LHCN-M2 (cell line): ENCODE results near the gene DDX11. TPM values are rescaled to one million over a fixed set of nuclear protein-coding genes. Genes with fewer than 3 reads are reported as not detected.
A peak's percentile ranks its signal among the peaks of the same experiment; 100 is the strongest.
"Not testable (repeated sequence)": the region's sequence is repeated elsewhere in the genome, so short reads cannot be mapped to it uniquely, and the experiment has no call there.

ENCODE experiments used
- DNase-seq: peaks from one replicate; pipeline ENCODE4 v3.0.0-alpha.2; 2012; ENCODE audit warnings: low read depth
- polyA plus RNA-seq: library from polyadenylated mRNA; unstranded; fragments of >200 nt; gene quantifications from one replicate; pipeline ENCODE4 v1.2.1, GENCODE V29; 2012; ENCODE audit warnings: missing spikeins
- total RNA-seq: library from RNA; depleted of rRNA; stranded (reverse); fragments of >200 nt; gene quantifications from 2 replicates; pipeline ENCODE4 v1.2.3, GENCODE V29; 2014; rRNA removed

DDX11 gene
- 25.9 and 36.0 TPM in 2 replicates for total RNA-seq
- 12.6 TPM for polyA plus RNA-seq

DNA sequence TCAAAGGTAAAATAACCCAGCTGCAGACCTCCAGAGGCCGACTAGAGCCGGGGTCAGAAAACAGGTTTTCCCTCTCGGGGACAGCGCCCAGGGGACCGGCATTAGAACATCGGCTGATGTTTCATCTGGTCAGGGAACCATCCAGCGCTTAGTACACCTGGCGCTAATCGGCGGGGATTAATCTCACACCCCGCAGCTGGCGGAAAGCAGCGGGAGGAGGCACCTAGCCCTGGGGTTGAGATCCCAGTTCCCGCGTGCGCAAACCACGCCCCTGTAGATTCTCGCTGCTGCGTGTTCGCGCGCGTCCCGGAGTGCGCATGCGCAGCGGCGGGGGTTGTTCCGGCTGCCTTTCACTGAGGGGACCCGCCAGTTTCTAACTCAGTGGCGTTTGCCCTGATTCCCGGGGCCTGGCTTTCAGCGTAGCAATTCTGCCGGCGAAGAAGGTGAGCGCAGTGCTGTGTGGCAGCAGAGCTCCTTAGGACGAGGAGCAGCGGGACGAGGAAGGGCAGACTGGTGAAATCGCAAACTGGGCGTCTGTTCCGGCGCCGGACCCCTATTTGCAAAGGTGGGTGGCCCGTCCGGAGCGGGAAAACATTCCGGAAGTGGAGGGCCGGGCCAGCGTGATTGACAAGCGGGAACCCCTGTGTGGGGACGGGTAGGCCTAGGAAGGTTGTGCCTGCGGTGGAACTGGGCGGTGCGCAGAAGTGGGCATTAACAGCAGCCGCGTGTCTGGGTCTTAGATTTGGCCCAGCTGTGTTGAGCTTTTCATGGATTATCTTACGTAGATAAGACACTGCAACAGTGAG lies at the start of gene DDX11:
Gene DDX11, plus strand, starts transcription at position 334 of the 806 bp plus-strand sequence. CDS start 4,534 bp downstream, outside the sequence.
- peak; percentile 88 for DNase-seq

DNA sequence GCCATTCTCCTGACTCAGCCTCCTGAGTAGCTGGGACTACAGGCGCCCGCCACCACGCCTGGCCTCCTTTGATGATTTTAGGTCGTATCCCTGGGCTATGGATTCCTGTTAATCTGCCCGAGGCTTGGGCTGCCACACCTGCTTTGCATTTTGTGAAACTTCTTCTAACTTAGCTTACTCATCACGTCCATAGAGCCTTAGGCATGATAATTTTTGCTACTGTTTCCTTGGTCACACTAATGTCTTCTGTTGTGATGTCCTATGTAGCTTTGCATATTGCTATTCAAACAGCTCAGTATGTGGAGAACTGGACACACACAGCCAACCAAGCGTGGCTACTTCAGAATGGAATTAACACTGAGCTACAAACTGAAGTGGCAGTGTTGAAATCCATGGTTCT lies 47.5 kb upstream of the DDX11 start:
- no peak for DNase-seq

DNA sequence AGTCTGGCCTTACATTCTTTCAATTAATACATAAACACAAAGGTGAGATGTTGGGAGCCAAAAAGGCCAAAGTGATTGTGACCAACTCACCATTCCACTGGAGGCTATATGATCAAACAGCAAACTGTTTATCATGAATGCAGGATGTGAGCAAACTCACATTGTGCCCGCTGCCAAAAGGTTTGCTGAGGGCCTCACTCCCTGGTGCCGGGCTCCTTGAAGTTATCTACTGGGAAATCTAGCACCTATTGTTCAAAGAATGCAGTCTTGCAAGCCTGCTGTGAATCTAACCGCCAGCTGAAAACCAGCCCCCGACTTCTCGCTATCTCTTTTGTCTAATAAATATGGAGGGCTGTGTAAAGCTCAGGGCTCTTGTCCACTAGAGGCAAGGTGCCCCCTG lies 46.7 kb upstream of the DDX11 start:
- not testable (repeated sequence) for DNase-seq

DNA sequence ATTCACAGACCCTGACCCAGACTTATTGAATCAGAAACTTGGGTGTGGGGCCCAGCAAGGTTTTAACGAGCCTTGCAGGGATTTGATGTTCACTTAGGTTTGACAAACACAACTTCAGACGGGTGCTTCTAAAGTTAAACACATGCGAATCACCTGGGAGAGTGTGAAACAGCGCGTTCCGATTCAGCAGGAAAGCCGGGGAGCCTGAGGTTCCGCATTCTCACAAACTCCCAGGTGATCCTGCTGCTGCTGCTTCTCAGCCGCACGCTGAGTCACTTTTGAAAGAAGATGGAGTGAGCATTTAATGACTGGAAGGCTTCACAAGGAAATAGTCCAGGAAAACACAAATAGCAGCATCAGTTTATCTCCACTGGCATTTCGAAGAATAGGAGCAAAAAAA lies 44.2 kb upstream of the DDX11 start:
- no peak for DNase-seq

DNA sequence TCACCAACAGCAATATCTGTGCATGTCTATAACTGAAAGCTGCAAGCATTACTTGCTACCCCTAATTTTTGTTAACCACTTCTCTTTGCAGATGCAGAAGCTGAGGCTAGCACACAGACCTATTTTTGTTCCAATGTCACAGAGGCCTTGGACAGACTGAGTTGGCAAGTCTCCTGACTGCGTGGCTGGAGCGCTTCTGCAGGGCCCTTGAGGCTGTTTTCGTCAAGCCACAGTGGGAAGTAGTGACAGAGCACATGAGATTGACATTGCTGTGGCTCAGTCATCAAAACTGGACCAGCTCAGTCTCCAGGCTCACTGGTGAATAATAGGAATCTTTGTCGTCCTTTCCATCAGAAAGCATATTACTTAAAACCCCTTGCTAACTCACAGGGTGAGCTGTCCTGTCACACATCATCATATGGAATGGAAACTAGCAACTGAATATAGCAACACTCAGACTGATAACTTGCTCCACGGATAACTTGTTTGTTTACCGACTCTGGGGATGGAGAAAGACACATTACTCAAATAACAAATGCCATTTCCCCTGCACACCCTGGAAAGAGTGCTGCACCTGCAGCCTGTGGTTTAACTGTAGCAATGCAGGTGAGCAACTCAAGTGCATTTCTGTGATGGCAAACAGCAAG lies 43.6 kb upstream of the DDX11 start:
- no peak for DNase-seq

DNA sequence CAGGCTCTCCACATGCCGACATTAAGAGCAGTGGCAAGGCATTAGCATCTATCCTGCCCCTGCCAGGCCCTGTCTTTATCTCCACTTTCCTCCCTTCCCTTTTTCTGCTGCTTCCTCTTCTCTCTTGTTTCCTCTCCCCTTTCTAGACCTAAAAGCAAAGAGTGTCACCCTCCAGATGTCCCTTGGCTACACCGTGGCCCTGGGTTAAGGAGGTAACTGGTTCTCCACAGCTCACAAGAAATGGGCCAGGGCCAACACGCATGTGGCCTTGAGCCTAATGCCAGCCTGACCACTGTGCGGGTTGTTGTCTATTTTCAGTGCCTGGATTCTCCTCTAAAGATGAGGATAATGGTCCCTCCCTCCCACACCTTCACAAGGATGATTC lies 41.7 kb upstream of the DDX11 start:
- no peak for DNase-seq

DNA sequence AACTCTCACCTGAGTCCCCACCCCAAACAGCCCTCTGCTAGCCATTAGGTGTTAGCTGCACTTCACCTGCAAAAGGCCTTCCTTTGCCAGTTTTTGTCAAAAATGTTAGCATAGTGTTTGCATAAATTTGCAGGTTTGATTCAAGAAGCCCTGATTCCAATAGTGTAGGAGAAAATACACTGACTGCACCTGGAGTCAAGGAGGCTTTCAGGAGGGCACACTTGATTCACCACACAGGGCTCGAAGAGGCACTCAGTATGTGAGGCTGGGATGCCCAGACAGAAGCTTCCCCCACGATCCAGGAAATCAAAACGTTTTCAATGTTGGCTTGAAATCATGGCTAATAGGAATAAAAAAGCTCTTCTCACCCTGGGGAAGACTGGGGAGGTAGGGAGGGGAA lies 40.5 kb upstream of the DDX11 start:
- DNase-seq, result no peak

DNA sequence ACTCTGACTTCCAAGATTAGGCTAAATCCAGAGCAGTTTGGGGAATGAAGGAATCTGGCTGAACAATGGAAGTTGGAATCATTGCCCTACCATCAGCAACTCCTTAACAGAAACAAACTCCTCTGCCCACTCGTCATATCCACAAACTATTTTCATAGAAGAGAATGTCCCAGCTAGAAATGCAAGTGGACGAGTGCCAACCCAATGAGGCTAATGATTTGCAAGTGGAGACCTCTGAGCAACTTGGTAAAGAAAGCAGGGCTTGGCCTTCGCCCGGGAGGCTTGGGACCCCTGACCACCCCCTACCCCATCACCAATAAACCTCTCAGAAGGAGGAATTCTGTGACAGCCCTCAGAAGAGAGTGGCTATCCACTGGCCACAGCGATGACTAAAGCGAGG lies 40.0 kb upstream of the DDX11 start:
- no peak for DNase-seq

DNA sequence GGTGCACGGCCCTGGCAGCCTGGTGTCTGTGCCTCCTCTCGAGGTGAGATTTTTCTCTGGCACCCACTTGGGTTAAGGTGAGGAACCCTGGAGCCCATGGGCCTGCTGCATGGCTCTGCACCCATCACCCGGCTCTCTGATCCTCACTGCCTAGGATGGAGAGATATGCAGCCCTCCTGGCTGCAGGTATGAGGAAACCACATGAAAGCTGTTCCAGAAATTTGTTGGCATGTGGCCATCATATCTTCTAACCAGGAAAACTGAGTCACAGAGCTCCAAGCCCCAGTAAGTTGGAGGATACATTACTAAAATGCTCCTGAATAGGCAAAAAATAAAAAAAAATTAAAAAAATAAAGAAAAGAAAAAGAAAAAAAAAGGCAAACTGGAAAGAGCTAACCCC lies 39.3 kb upstream of the DDX11 start:
- no peak for DNase-seq

DNA sequence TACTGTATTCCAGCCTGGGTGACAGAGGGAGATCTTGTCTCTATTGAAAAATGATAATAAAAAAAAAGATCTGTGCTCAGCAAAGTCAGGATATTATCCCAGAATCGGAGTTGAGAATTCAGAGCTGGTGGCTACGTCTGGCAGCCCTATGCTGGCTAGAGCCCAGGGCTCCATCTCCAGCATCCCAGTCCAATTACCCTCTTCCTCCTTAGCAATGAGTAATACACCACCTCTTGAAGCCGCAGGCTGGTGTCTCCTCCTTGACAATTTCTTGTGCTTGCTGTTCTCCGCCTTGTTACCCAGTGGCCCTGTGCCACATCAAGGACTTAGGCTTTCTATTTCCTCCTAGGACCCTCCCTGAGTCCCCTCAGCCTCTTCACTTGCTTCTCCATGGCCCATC lies 38.4 kb upstream of the DDX11 start:
- no peak for DNase-seq

DNA sequence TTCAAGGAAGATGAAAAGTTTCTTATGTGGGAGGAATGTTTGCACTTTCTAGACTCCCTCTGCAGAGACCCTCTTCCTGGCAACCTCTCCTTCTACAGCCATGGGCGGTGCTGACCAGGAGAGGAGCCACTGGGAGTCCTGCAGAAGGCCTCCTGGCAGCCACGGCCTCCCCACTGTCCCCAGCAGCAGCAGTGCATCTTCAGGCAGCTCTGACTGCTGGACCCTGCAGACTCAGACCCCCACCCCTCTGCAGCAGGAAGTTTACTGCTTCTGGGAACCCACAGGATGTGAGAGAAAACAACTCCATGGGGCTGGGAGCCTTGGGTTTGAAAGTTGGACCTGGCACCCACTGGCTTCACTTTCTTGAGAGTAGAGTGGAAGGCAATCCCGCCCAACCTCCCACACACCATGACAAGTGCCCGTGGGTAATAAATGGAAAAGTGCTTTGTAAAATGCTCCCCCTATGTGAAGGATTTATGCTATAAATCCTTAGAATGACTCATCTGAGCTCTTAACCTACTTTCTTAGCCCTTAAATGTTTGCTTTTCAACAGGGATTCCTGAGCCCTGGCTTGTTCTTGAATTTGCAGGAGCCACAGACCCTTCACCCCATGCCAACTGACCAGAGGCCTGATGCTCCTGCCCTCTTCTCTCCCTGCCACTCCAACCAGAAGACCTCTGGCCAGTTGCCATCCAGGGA lies 37.5 kb upstream of the DDX11 start:
- DNase-seq, result no peak

DNA sequence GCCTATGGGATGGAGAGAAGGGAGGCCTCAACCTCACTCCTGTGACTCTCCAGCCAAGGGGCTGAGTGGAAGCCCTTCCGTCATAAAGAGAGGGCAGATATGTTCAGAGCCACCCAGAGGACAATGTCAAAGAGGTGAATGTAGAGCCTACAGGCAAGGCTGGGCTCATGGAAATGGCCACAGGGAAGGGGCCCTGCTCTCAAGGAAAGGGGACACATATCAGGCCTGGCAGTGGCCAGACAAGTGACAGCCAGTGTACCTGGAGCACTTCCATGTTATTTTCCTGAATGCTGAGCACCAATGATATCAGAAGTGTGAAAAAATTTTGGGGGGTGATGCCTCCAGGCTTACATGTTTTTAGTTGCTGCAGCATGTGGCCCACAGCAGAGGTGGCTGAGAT lies 36.6 kb upstream of the DDX11 start:
- no peak for DNase-seq

DNA sequence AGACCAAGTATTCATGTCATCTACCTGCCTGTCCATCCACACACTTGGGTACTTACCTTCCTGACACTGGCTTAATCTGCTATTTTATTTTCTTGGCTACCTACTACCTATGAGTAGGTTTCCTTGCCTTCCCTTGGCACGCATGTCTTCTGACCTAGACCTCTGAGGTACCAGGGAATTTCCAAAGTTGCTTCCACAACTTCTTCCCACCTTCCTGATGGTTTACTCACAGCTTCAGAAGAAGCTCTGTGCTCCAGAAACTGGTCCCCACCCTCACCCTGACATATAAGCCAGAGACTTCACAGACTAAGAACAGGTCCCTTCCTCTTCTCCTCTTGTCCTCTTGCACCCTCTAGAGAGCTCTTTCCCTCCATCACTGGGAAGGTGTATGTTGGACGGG lies 35.7 kb upstream of the DDX11 start:
- no peak for DNase-seq

DNA sequence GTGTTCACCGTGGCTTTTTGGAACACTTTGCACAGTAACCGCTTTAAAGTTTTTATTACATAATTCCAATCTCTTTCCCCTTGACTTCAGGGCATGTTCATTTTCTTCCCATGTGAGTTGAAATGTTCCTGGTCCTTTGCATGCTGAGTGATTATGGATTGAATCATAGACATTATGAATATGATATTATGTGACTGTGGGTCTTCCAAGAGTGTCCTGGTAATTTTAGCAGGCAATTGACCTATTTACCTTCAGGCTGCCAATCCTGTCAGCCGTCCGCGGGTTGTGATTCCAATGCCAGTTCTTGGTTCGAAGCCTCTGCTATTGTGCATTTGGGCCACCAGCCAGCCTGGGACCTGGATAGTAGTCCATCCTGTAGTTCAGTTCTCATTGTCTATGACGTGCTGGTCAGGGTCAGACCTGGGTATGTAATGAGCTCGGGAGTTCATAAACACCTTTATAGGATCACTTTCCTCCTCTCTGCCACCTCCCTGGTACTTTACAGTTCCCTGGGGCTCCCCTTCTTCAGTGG lies 32.6 kb upstream of the DDX11 start:
- DNase-seq, result no peak

DNA sequence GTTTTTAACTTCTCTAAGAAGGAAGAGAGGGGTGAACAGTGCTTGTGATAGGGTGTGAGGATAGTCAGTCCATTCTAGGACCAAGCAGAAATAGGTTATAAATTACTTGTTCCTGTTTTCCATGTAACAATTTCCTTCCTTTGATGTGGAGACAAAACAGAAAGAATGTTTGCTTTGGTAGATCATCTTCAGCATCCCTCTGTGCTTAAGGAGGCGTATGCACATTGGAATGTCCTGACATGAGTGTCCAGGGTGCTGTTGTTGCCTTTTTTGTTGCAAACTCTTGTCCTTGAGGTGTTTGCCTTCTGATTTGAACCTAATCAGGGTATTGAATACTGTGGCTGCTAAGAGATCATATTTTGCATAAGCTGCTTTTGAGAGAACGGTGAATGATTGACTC lies 23.5 kb upstream of the DDX11 start:
- not testable (repeated sequence) for DNase-seq

DNA sequence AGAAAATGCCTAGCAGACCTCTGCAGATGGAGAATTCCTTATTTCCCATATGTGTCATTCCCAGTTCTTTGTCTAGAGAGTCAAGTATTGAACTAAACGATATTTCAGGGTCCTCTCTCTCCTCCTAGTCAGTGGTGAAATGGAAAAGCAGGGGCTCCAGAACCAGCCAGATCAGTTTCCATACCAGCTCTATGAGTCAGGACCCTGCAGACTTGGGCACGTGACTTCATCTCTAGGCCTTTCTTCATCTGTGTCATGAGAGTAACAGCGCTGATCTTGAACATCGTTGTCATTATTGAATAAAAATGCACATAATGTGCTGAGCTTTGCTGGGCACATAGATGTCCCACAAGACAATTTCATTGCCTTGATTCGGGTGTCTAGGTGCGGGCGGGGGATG lies 23.1 kb upstream of the DDX11 start:
- DNase-seq, result peak; percentile 12

DNA sequence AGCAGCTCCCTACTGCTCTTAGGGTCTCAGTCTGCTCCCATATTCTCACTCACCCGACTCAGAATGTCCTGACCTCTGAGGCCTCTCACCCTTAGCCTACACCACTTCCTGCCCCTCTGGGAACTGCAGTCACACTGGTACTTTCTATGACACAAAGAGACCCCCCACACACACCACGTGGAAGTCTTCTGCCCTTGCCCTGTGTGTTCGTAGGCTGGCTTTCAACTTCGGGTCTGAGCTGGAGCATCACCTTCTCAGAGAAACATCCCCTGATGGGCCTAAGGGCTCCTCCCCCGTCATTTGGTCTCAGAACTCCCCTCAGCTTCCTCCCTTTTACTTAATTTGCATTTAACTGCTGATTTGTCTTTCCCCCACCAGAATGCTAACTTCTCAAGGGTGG lies 22.0 kb upstream of the DDX11 start:
- not testable (repeated sequence) for DNase-seq

DNA sequence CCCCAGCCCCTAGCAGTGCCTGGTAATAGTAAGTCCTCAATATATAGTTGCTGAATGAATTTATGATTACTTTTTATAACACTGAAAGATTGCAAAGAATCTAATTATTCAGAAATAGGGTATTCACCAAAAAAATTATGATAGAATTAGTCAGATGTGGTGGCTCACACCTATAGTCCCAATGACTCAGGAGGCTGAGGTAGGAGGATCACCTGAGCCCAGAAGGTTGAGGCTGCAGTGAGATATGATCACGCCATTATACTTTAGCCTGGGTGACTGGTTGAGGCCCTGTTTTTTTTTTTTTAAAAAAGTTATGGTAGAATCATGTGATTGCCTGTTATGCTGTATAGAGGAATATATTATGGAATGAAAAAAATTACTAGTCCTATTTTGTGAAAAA lies 21.5 kb upstream of the DDX11 start:
- DNase-seq, result not testable (repeated sequence)

DNA sequence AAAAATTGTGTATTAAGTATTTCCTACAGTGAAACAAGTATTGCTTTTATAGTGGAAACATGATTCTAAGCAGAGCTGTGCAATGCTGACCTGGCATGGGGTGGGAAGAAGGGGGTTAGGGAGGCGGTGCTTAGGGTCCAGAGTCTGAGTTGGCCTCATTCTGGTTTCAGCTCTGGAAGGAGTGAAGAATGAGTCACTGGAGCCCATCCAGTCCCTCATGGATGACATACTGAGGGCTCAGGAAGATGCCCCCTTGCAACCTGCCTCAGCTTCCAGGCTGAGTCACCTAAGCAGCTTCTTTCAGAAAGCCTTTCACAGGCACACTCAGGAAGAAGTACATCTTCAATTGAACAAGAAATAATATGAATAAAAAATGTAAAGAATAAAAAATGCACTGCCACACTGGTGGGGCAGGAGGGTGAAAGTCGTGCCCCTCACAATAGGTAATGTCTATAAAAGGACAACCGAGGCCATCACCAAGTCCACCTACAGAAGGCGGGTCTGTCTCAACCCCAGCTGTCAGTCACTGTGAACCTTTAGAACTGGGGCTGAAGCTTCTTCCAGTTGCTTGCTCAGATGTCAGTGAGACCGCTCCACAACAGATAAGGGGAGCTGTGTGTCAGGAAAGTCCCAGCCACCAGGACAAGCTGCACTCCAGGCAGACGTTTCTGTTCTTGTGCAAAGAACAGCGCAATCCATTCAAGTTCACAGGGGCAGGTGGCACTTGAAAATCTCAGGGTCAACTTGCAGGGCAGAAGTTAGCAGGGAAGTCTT lies 20.8 kb upstream of the DDX11 start:
- peak; percentile 52 for DNase-seq

DNA sequence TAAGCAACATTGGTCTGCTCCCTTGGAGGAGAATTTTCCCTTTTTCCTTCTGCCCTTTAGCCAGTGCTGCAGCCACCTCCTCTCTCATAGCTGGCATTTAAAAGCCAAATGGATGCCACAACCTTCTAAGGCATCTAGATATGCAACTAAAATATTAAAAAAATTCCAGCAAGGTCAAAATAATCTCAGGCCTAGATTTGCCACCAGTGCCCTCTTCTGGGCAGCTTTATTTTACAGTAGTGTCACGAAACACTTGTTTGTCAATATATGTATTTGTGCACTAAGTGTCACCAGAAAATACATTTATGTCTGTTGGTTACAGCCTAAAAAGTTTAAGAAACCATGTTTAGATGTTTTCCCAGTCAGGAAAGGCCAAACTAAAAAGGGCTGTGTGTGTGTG lies 19.7 kb upstream of the DDX11 start:
- peak; percentile 11 for DNase-seq

DNA sequence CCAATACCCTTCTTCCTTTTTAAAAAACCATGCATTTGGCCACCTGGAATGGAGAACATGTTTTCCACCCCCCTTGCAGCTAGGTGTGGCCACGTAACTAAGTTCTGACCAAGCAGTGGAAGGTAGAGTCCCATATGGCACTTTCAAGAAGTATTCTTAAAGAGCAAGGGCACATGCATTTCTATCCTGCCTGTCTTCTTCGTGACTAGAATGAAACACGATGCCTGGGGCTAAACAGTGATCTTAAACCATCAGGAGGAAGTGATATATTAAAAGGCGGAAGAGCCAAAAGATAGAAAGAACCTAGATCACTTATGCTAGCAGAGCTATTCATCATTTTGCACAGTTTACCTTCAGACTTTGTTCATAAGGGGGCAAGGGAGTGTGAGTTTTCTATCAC lies 16.0 kb upstream of the DDX11 start:
- DNase-seq, result no peak

DNA sequence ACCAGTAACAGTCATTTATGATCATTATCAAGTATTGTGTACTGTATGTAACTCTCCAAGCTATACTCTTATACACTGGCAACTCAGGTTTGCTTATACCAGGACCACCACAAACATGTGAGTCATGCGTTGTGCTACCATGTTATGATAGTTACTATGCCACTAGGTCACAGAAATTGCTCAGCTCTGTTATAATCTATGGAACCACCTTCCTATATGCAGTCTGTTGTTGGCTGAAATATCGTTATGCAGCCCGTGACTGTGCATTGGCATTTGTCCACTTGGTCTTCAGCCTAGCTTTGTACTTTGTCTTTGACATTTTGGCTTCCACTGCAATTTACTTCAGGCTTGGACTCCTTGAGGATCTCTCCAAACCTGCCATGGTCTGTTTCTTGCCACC lies 7.5 kb upstream of the DDX11 start:
- peak; percentile 1 for DNase-seq
